HCT116 (cell line): Measurements from ENCODE around the gene ANXA3. TPM values are rescaled to one million over a fixed set of nuclear protein-coding genes. Genes with fewer than 3 reads are reported as not detected.

Experiments used
- ATAC-seq: fragments of 200-7000 bp; cut with Tn5 transposase; 2 replicates; pipeline ENCODE4 v1.9.1; 2020; ENCODE audit warnings: mild to moderate bottlenecking, moderate library complexity
- BruUV-seq: library from RNA; stranded (reverse); fragments of 400-500 nt; replicated peaks from 2 replicates; lab custom pipeline; 2021; lab: Mats Ljungman, UMichigan
- CTCF ChIA-PET: fragments of 300-600 bp; sonication (Branson Sonifier 250); formaldehyde crosslinking; loops from one replicate; lab custom pipeline; 2021; ENCODE audit warnings: antibody characterized with exemption; lab: Charles Lee
- POLR2A ChIA-PET: fragments of 300-600, 350-600 bp; sonication (Branson Sonifier 250); formaldehyde crosslinking; loops from one replicate; lab custom pipeline; 2021; ENCODE audit warnings: antibody characterized with exemption; lab: Charles Lee
- RAD21 ChIA-PET, 2 experiments: fragments of 300-600 bp; sonication (Branson Sonifier 250); formaldehyde crosslinking; loops; one replicate each; lab custom pipeline; 2023; ENCODE audit warnings: low total read pairs in 2 of 2; ENCODE audit not compliant: uncharacterized antibody in 2 of 2, unreplicated experiment in 2 of 2, low non-redundant PET in 1 of 2; lab: Charles Lee
- DNase-seq: peaks from one replicate; pipeline ENCODE4 v3.0.0-alpha.2; 2010; ENCODE audit warnings: low read depth, low spot score
- H2AFZ ChIP-seq: fragments of 200-600 bp; shearing (Covaris generic), sonication (generic); 2 replicates; pipeline ENCODE4 v1.6.1; 2017; ENCODE audit warnings: low read depth, mixed run types, mixed read lengths, antibody characterized with exemption, low read length; ENCODE audit not compliant: poor library complexity, severe bottlenecking
- H3K27ac ChIP-seq: 2 replicates; pipeline ENCODE4 v1.5.1; 2012; ENCODE audit warnings: low read depth, low read length
- H3K27me3 ChIP-seq: fragments of 200-600 bp; sonication (generic); 2 replicates; pipeline ENCODE4 v1.6.1; 2016; ENCODE audit warnings: mixed run types, low read length, mixed read lengths; ENCODE audit not compliant: insufficient read depth
- H3K36me3 ChIP-seq, 2 experiments: fragments of 200-500 bp in 1 of 2; fragments of 200-600 bp in 1 of 2; sonication (Bioruptor generic) in 1 of 2; sonication (generic) in 1 of 2; 2 replicates each; pipeline versions ENCODE4 v1.5.1 to v1.6.1; 2014 to 2016; ENCODE audit warnings: low read length in 2 of 2, inconsistent platforms in 1 of 2, mixed read lengths in 1 of 2, mixed run types in 1 of 2; ENCODE audit not compliant: insufficient read depth in 2 of 2, control insufficient read depth in 1 of 2
- H3K4me1 ChIP-seq, 2 experiments: fragments of 200-600 bp in 1 of 2; sonication (generic) in 1 of 2; 2 replicates each; pipeline versions ENCODE4 v1.5.1 to v1.6.1; 2012 to 2017; ENCODE audit warnings: low read length in 2 of 2, inconsistent platforms in 1 of 2, mild to moderate bottlenecking in 1 of 2, mixed read lengths in 1 of 2, mixed run types in 1 of 2, moderate library complexity in 1 of 2; ENCODE audit not compliant: insufficient read depth in 2 of 2, control insufficient read depth in 1 of 2
- H3K4me2 ChIP-seq: fragments of 200-600 bp; sonication (generic); 2 replicates; pipeline ENCODE4 v1.6.1; 2017; ENCODE audit warnings: mixed run types, low read length, mixed read lengths
- H3K4me3 ChIP-seq, 2 experiments: fragments of 200-600 bp in 1 of 2; sonication (generic) in 1 of 2; replicated peaks in 1 of 2; 2 replicates each; pipeline ENCODE4 v1.5.1; 2011 to 2016; ENCODE audit warnings: low read length in 2 of 2, control low read depth in 1 of 2, low read depth in 1 of 2, mild to moderate bottlenecking in 1 of 2, mixed read lengths in 1 of 2, mixed run types in 1 of 2
- H3K79me2 ChIP-seq: fragments of 200-600 bp; sonication (generic); 2 replicates; pipeline ENCODE4 v1.6.1; 2017; ENCODE audit warnings: mild to moderate bottlenecking, mixed run types, low read length, moderate library complexity, mixed read lengths; ENCODE audit not compliant: insufficient read depth
- H3K9ac ChIP-seq: fragments of 200-600 bp; sonication (generic); 2 replicates; pipeline ENCODE4 v1.6.1; 2016; ENCODE audit warnings: low read length, mixed read lengths
- H3K9me2 ChIP-seq: fragments of 200-600 bp; sonication (generic), shearing (Covaris generic); 2 replicates; pipeline ENCODE4 v1.6.1; 2017; ENCODE audit warnings: mixed run types, mild to moderate bottlenecking, moderate library complexity; ENCODE audit not compliant: insufficient read depth
- H3K9me3 ChIP-seq, 2 experiments: fragments of 200-500 bp in 1 of 2; fragments of 200-600 bp in 1 of 2; sonication (Bioruptor generic) in 1 of 2; sonication (generic) in 1 of 2; 2 replicates each; pipeline ENCODE4 v1.6.1; 2014 to 2017; ENCODE audit warnings: low read length in 2 of 2, mixed read lengths in 2 of 2, inconsistent platforms in 1 of 2, low read depth in 1 of 2, mild to moderate bottlenecking in 1 of 2, mixed run types in 1 of 2, moderate library complexity in 1 of 2; ENCODE audit not compliant: control insufficient read depth in 1 of 2, insufficient read depth in 1 of 2
- H4K20me1 ChIP-seq: fragments of 200-600 bp; sonication (generic), shearing (Covaris generic); 2 replicates; pipeline ENCODE4 v1.6.1; 2017; ENCODE audit warnings: mixed run types, mild to moderate bottlenecking, moderate library complexity; ENCODE audit not compliant: insufficient read depth
- ATF3 ChIP-seq: IDR thresholded peaks from 2 replicates; pipeline ENCODE4 v1.6.1; 2012
- CBX3 ChIP-seq: IDR thresholded peaks from 2 replicates; pipeline ENCODE4 v1.6.1; 2012; ENCODE audit warnings: low read depth
- CEBPB ChIP-seq: IDR thresholded peaks from 2 replicates; pipeline ENCODE4 v1.6.1; 2012; ENCODE audit warnings: low read depth
- ELF1 ChIP-seq: IDR thresholded peaks from 2 replicates; pipeline ENCODE4 v1.6.1; 2012; ENCODE audit warnings: low read depth, borderline replicate concordance
- EZH2 ChIP-seq: fragments of 200-600 bp; sonication (generic); IDR thresholded peaks from 2 replicates; pipeline ENCODE4 v1.6.1; 2017; ENCODE audit warnings: antibody characterized with exemption, mixed run types
- EZH2phosphoT487 ChIP-seq: fragments of 200-600 bp; IDR thresholded peaks from 2 replicates; pipeline ENCODE4 v1.6.1; 2018; ENCODE audit warnings: antibody characterized with exemption, borderline replicate concordance
- POLR2A ChIP-seq: IDR thresholded peaks from 2 replicates; pipeline ENCODE4 v1.7.0; 2011; ENCODE audit warnings: borderline replicate concordance; ENCODE audit not compliant: insufficient read depth, insufficient read length; ENCODE audit errors: extremely low read depth
- REST ChIP-seq: IDR thresholded peaks from 2 replicates; pipeline ENCODE4 v1.6.1; 2012; ENCODE audit warnings: low read depth
- SIN3A ChIP-seq: IDR thresholded peaks from 2 replicates; pipeline ENCODE4 v1.6.1; 2012; ENCODE audit warnings: low read depth
- SP1 ChIP-seq: IDR thresholded peaks from 2 replicates; pipeline ENCODE4 v1.6.1; 2012; ENCODE audit warnings: low read depth
- SRF ChIP-seq: IDR thresholded peaks from 2 replicates; pipeline ENCODE4 v1.6.1; 2012; ENCODE audit warnings: low read depth
- TCF7L2 ChIP-seq: IDR thresholded peaks from 2 replicates; pipeline ENCODE4 v1.7.0; 2011; ENCODE audit warnings: borderline replicate concordance, inconsistent platforms; ENCODE audit not compliant: insufficient read depth, insufficient read length; ENCODE audit errors: extremely low read depth
- YY1 ChIP-seq: IDR thresholded peaks from 2 replicates; pipeline ENCODE4 v1.6.1; 2011; ENCODE audit warnings: low read length, low read depth, moderate library complexity, mild to moderate bottlenecking; ENCODE audit not compliant: insufficient replicate concordance; ENCODE audit errors: extremely low read depth
- ZFX ChIP-seq: fragments of 450-650 bp; IDR thresholded peaks from 2 replicates; pipeline ENCODE4 v1.6.1; 2017
- ZNF274 ChIP-seq: fragments of 200-500 bp; sonication (Bioruptor generic); IDR thresholded peaks from 2 replicates; pipeline ENCODE4 v1.6.1; 2014; ENCODE audit warnings: mild to moderate bottlenecking, low read depth, low read length, inconsistent platforms
- intact Hi-C: fragments of 100-400 bp; cut with micrococcal nuclease; formaldehyde crosslinking; loops from 2 replicates; pipeline ENCODE4 v1.10.0; 2022
- total RNA-seq: library from RNA; stranded (reverse); gene quantifications from one replicate; pipeline ENCODE4 v1.2.1, GENCODE V29; 2021; ENCODE audit not compliant: unreplicated experiment
- TF ChIP-seq, protein P1 (sequence below), 3 experiments: fragments of 200-600 bp in 1 of 3; sonication (generic) in 1 of 3; IDR thresholded peaks in 2 of 3; conservative IDR thresholded peaks in 1 of 3; 2 replicates each; pipeline ENCODE4 v1.5.1; 2012 to 2017; ENCODE audit warnings: low read depth in 2 of 3, low read length in 2 of 3, antibody characterized with exemption in 1 of 3, borderline replicate concordance in 1 of 3, control low read depth in 1 of 3, mild to moderate bottlenecking in 1 of 3, mixed read lengths in 1 of 3, mixed run types in 1 of 3, moderate library complexity in 1 of 3; ENCODE audit not compliant: insufficient read depth in 1 of 3
- TF ChIP-seq, protein P2 (sequence below): IDR thresholded peaks from 2 replicates; pipeline ENCODE4 v1.6.1; 2012

The ANXA3 gene
- total RNA-seq, 1 experiment from 2014 or later: 158 TPM

- no peaks in the 10 kb centered on the region for H3K9me2 ChIP-seq
- no peak overlapping the region for H3K4me2 ChIP-seq
- H2AFZ ChIP-seq: no peak overlapping the region
- ChIA-PET CTCF (interaction anchor here (1.1 kb wide), 1 partner anchor 96 kb away, joined by 3 read pairs; the partner anchor contains the start of gene ANXA3), RAD21 (no interaction called here), POLR2A (no interaction called here)
- peaks cover 7 to 28% of the 10 kb centered on the region in 2 experiments for H3K4me1 ChIP-seq
- no peaks in the 10 kb centered on the region for H3K79me2 ChIP-seq
- intact Hi-C loops: loop anchor here (10.0 kb wide), 1 partner anchor 218 kb away; no protein-coding TSS in a partner anchor
- DNase-seq: no peak
- H3K4me3 ChIP-seq: no peak overlapping the region
- TF ChIP-seq TCF7L2 (no peak), YY1 (no peak), EZH2phosphoT487 (no peak), CBX3 (no peak), ZNF274 (no peak), ATF3 (no peak), SIN3A (no peak), REST (no peak), ZFX (no peak), EZH2 (no peak), CEBPB (no peak), SRF (no peak), ELF1 (no peak), POLR2A (no peak), SP1 (no peak)
- TF ChIP-seq, protein P1, sequence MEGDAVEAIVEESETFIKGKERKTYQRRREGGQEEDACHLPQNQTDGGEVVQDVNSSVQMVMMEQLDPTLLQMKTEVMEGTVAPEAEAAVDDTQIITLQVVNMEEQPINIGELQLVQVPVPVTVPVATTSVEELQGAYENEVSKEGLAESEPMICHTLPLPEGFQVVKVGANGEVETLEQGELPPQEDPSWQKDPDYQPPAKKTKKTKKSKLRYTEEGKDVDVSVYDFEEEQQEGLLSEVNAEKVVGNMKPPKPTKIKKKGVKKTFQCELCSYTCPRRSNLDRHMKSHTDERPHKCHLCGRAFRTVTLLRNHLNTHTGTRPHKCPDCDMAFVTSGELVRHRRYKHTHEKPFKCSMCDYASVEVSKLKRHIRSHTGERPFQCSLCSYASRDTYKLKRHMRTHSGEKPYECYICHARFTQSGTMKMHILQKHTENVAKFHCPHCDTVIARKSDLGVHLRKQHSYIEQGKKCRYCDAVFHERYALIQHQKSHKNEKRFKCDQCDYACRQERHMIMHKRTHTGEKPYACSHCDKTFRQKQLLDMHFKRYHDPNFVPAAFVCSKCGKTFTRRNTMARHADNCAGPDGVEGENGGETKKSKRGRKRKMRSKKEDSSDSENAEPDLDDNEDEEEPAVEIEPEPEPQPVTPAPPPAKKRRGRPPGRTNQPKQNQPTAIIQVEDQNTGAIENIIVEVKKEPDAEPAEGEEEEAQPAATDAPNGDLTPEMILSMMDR (IDR thresholded peaks at IDR 0.05 in 2 of 3, conservative IDR thresholded peaks at IDR 0.05 in 1 of 3; ENCODE audit: borderline replicate concordance in 1 of 3, insufficient read depth in 1 of 3, low read depth in 2 of 3, low read length in 2 of 3): no peak
- TF ChIP-seq, protein P2, sequence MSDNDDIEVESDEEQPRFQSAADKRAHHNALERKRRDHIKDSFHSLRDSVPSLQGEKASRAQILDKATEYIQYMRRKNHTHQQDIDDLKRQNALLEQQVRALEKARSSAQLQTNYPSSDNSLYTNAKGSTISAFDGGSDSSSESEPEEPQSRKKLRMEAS: no peak
- no peak overlapping the region for H3K27ac ChIP-seq
- no peaks in the 10 kb centered on the region for H3K27me3 ChIP-seq
- H3K9ac ChIP-seq: no peak overlapping the region
- H3K9me3 ChIP-seq: no peaks in the 10 kb centered on the region
- H3K36me3 ChIP-seq: no peaks in the 10 kb centered on the region
- no TSS peak for BruUV-seq
- H4K20me1 ChIP-seq: no peaks in the 10 kb centered on the region
- no peak for ATAC-seq
Observed at GRCh38 chr4:78647272-78647671, 95.7 kb downstream of the ANXA3 start.
